ENCODE measurements around the gene PDCD2.
"Not testable (repeated sequence)": the region's sequence is repeated elsewhere in the genome, so short reads cannot be mapped to it uniquely, and the experiment has no call there.

PDCD2 gene

DNA sequence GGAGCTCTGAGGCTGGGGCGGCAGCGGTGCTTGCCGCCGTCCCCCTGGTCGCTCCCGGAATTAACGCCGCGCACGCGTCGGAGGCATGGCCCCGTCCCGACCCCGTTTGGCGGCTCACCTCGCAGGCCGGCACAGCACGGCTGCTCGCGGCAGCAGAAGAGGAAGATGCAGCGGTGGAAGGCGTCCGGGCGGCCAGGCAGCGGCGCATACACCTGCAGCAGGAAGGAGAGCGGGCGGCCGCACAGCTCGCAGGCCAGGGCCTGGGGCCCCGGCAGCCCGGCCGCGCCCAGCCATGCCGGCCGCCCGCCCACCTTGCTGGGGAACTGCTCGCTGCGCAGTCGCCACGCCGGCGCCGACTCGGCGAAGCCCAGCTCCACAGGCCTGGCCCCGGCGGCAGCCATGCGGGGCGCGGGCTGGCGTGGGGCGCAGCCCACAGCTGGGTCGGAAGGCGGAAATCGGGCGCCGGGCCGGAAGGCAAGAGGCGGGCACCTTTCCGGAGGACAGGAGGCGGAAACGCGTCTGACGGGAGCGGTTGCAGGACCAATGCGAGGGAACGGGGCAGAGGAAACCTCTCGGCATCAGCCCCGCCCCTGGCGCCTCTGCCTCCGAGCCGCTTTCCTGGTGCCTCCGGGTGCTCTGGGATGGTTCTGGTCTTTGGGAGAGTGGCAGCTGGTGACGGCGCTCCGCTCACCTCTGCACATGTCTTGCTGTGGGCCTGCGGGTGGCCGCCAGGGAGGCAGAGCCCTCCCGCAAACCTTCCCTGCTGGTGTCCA is at the start of gene PDCD2:
TSS of gene PDCD2 (minus strand) at position 457 of the 773 bp plus-strand sequence. CDS start at position 401, 56 bp downstream.
- peak; percentile 39 to 91 for DNase-seq

DNA sequence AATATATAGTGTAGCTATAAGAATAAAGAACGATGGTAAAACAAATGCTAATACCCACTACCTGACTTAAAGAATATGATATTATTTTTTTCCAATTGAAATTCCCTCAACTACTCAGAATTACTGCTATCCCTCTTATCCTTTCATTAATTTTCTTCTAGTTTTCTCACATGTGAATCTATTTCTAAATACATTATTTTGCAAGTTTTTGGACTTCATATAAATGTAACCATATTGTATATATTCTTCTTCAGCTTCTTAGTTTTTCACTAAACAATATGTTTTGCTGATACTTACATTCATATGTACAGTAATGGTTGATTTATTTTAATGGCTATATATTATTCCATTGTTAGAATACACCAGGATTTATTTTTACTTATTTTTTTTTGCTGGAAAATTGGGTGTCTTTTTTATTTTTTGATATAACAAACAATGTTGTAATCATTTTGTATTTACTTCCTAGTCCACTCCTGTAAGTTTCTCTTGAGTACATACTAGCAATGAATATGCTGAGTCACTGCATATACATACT is 31.6 kb upstream of the PDCD2 start:
- DNase-seq = not testable (repeated sequence)

- not testable (repeated sequence) for DNase-seq
Observed at GRCh38 chr6:170612256-170612804, 27.9 kb upstream of the PDCD2 start.

DNA sequence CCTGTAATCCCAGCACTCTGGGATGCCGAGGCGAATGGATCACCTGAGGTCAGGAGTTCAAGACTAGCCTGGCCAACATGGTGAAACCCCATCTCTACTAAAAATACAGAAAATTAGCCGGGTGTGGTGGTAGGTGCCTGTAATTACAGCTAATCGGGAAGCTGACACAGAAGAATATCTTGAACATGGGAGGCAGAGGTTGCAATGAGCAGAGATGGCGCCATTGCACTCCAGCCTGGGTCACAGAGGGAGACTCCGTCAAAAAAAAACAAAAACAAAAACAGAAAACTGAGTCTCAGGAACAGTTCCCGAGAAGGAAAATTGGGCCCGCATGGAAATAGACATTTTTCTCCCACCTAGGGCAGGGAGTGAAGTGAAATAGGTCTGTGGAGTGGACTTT is 24.8 kb upstream of the PDCD2 start:
- not testable (repeated sequence) for DNase-seq

- no peak for DNase-seq
Observed at GRCh38 chr6:170605574-170606259, 21.3 kb upstream of the PDCD2 start.

GRCh38 chr6:170597278-170597677 is 12.8 kb upstream of the PDCD2 start:
- DNase-seq = no peak

- DNase-seq = no peak
Observed at GRCh38 chr6:170596426-170596825, 12.0 kb upstream of the PDCD2 start.

DNA sequence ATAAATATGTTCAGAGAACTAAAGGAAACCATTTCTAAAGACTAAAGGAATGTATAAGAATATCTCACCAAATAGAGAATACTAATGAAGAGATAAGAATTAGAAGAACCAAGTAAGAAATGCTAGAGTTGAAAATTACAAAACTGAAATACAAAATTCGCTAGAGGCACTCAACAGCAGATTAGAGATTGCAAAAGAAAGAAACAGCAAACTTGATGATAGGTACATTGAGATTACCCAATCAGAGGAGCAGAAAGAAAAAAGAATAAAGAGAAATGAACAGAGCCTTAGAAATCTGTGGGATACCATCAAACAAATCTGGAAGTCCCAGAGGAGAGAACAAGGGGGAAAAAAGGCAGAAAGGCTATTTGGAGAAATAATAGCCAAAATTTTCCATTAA is 6.3 kb upstream of the PDCD2 start:
- DNase-seq = no peak

DNA sequence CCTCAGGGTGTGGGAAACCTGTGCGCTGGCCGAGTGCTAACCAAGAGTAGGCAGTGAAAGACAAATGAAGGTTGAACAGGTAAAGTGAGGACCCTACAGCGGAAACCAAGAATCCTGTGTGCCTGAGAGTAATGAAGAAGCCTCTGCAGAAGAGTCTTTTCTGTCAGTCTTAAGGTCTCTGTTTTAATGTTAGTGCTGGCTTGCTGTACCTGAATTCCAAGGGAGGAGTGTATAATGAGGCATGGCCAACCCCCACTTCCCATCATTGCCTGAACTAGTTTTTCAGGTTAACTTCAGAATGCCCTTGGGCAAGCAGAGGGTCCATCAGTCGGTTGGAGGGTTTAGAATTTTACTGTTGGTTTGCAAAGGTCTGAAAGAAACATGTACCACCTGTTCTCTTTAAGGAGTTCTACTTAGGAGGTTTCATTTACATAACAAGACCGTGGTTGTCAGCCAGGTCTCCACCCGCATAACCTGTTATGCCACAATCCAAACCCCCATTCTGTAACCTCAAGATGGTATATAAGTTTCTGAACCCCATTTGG is 589 bp upstream of the PDCD2 start:
- DNase-seq = no peak

- no peak for DNase-seq
Observed at GRCh38 chr6:170583756-170584180, 669 bp downstream of the PDCD2 start.

- no peak for DNase-seq
Observed at GRCh38 chr6:170578909-170579308, 5.5 kb downstream of the PDCD2 start.

- no peak for DNase-seq
Observed at GRCh38 chr6:170575250-170575649, 9.2 kb downstream of the PDCD2 start.

- DNase-seq = no peak
Observed at GRCh38 chr6:170572704-170573466, 11.6 kb downstream of the PDCD2 start.

- no peak for DNase-seq
Observed at GRCh38 chr6:170564936-170565530, 19.4 kb downstream of the PDCD2 start.

DNA sequence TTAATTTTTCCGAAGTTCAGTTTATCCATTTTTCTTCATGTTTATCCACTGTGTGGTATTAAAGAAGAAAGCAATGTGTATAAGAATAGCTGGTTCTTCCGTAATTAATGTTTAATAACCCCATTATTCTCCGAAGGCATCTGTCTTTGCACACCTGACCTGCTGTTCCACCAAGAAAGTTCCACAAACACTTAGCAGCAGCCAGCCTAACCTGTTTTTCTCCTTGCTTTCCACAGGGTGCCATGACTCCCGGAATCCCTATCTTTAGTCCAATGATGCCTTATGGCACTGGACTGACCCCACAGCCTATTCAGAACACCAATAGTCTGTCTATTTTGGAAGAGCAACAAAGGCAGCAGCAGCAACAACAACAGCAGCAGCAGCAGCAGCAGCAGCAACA is 22.9 kb downstream of the PDCD2 start:
- no peak for DNase-seq

DNA sequence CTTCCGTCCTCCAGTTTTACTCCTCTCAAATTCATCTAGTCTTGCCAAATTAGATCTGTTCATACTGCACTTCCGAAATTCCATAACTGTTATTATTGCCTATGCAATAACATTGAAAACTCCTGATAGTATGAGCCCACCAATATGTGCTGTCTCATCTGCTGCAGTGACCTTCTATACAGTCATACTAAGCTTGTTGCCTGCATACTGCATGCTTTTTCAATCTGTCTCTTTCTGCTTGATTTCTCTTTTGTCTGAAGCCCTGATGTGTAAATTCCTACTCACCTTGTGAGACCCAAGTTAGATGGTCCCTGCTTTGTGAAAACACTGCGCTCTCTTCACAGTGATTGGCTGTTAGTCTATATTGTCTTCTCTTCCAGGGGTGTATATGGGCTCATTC is 29.1 kb downstream of the PDCD2 start:
- no peak for DNase-seq

- DNase-seq = no peak
Observed at GRCh38 chr6:170554796-170555137, 29.7 kb downstream of the PDCD2 start.

DNA sequence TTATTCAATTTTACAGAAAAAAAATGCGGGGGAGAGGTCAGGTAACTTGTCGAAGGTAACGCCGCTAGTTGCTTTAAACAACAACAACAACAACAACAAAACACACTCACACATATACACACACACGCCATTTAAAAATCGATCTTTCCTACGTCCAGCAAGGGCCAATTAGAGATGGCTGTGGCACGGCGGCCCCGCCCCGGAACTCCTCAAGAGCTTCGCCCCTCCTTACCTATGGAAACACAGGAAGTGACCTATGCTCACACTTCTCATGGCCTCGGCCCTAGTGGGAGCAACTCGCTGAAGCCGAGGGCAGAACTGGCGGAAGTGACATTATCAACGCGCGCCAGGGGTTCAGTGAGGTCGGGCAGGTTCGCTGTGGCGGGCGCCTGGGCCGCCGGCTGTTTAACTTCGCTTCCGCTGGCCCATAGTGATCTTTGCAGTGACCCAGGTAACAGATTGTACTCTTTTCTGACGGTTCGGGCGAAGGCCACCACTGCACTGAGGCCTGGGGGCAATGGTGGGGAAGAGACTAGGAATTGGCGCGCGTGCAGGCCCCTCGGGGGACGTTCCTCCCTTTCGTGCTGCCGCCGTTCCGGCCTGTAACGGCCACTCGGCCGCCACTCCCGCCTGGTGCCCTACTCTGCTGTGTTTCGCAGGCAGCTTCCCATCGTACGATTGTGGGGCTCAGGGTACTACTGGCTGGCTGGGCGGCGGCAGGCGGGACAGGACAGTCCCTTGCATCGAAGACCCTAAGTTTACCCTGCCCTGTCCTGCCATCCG is 30.2 kb downstream of the PDCD2 start, which contains the start of gene TBP:
TSS of gene TBP (plus strand) at position 357 of the 783 bp plus-strand sequence. CDS start 2,661 bp downstream, outside the sequence.
- peak; percentile 92 to 96 for DNase-seq

- DNase-seq = peak in 1 of 2 experiments; percentile 29
Observed at GRCh38 chr6:170553534-170554012, 30.9 kb downstream of the PDCD2 start.

- peak; percentile 74 to 87 for DNase-seq
Observed at GRCh38 chr6:170552765-170553533, 31.5 kb downstream of the PDCD2 start, which contains the start of gene PSMB1. PSMB1 (minus strand) TSS chr6:170553307; CDS start chr6:170553242, 65 bp downstream.
